HS-27A (cell line): Measurements from ENCODE around the gene ANXA7.
"Not testable (repeated sequence)": the region's sequence is repeated elsewhere in the genome, so short reads cannot be mapped to it uniquely, and the experiment has no call there.

Experiments used
- DNase-seq: peaks from one replicate; pipeline ENCODE4 v3.0.0-alpha.2; 2012; ENCODE audit warnings: low read depth, missing footprints

Gene ANXA7

DNA sequence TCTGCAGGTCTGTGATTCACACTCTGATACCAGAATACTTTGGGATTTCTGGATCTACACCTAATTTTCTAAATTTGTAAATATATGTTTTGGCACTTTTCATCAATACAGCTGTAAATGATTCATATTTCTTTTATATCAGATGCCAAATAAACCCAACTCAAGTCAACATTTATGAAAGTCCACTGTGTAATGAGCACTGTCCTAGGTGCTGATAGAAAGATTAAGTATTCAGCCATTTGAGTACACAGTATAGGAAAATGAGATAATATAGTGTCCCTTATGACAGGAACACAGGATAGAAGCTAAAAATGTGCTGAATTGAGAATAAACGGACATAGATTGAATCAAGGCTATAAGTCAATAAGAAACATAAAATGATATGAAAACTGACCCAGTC, 6.4 kb downstream of the ANXA7 start:
- no peak for DNase-seq

DNA sequence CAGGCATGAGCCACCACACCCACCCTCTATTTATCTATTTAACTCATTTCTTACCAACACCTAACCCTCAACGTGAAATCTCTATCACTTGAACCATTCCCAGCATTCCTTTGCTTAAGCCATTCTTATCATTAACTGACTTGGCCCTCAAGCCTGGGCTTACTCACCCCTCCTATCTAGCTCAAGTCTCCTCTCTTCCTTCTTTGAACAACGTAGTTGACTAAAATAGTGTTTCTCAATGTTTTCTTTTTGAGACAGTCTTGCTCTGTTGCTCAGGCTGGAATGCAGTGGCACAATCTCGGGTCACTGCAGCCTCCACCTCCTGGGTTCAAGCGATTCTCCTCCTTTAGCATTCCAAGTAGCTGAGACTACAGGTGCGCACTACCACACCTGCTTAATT, 7.0 kb downstream of the ANXA7 start:
- no peak for DNase-seq

DNA sequence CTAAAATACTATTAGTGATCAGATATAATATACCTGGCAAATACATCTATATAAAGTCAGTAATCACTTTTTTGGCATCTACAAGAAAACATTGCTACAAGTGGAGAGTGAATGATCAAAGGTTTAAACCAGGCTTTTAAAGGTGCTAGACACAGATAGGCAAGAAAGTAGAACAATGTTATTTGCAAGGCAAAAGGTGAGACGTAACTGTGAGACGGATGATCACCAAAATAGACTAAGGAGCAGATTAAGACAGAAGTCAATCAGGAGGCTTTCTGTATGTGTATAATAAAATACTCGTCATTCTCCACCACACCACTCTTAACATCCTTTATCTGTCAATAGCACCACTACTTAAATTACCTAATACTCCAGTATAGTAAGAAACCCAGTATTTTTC, 8.3 kb downstream of the ANXA7 start:
- no peak for DNase-seq

DNA sequence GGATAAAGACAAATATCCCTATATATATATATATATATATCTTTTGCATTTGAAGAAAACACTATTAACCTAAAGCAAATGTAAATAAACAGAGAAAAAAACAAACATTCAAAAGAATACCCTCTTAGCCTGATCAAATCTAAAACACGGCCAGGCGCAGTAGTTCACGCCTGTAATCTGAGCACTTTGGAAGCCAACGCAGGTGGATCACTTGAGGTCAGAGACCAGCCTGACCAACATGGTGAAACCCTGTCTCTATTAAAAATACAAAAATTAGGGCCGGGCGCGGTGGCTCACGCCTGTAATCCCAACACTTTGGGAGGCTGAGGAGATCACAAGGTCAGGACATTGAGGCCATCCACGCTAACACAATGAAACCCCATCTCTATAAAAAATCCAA, 9.2 kb downstream of the ANXA7 start:
- DNase-seq = no peak

DNA sequence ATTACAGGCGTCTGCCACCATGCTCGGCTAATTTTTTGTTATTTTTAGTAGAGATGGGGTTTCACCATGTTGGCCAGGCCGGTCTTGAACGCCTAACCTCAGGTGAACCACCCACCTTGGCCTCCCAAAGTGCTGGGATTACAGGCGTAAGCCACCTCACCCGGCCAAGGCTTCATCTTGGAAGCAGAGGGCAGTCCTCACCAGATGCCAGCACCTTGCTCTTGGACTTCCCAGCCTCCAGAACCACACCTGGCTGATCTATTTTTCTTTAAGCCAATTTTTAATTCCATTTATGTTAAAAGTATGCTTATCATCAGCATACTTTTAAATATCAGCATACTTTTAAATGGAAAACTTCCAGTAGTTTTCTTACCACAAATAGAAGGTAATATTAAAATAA, 12.2 kb downstream of the ANXA7 start:
- DNase-seq = no peak

DNA sequence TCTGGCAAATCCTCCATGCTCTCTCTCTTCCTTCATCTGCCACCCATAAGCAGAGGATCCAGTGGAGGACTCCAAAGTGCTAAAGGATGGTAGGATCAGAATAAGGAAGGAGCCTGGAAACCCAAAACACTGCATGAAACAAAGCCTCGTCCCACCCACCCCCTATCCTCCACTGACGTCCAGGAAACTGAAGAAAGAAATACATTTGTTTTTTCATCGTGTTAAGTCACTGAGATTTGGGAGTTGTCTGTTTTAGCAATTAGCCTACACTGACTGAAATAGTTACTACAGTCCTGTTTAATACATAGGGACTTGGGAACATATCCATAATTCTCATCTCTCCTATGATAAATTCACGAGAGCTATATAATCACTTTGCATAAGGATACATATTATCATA, 14.8 kb downstream of the ANXA7 start:
- DNase-seq = no peak

DNA sequence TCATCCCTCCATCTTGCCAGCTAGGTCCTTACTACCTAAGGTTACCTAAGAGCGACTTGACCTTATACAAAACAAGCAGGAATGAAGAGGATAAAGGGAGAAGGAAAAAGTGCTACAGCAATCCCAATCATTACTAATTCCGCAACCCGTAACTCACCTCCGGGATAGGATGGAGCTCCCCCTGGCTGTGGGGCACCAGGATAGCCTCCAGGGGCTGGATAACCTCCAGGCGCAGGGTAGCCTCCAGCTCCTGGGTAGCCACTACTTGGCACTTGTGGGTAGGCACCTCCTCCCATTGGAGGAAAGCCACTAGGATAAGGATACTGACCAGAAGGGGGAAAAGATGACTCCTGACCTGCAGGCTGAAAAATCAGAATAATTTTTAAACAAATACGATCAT, 15.8 kb downstream of the ANXA7 start:
- no peak for DNase-seq

DNA sequence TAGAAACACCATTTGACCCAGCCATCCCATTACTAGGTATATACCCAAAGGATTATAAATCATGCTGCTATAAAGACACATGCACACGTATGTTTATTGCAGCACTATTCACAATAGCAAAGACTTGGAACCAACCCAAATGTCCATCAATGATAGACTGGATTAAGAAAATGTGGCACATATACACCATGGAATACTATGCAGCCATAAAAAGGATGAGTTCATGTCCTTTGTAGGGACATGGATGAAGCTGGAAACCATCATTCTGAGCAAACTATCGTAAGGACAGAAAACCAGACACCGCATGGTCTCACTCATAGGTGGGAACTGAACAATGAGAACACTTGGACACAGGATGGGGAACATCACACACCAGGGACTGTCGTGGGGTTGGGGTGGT, 19.5 kb downstream of the ANXA7 start:
- DNase-seq = not testable (repeated sequence)

DNA sequence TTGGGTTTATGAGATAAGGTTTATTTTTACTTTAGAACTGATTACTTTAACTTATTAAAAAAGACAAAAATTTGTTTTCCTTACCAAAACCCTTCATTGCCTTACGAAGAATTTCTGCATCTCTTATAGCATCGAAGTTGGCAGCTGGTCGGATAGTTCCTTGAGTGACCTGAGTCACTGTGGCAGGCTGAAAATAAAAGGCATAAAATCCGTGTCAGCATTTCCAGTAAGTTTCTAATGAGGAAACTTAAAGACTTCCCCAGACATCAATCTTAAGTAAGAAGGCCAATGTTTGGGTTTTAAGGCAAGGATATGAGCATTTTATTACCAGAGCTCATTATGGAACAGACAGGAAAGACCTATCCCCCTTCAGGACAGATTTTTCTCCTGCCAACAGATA, 25.6 kb downstream of the ANXA7 start:
- DNase-seq = no peak

DNA sequence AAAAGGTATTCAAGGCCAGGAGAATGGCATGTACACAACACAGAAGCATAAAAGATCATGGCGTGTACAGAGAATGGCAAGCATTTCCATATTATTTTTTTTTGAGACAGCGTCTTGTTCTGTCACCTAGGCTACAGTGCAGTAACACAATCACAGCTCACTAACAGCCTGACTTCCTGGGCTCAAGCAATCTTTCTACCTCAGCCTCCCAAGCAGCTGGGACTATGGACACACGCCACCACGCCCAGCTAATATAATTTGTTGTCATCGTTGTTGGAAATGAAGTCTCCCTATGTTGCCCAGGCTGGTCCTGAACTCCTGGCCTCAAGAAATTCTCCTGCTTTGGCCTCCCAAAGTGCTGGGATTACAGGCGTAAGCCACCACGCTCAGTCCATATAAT, 27.3 kb downstream of the ANXA7 start:
- no peak for DNase-seq

DNA sequence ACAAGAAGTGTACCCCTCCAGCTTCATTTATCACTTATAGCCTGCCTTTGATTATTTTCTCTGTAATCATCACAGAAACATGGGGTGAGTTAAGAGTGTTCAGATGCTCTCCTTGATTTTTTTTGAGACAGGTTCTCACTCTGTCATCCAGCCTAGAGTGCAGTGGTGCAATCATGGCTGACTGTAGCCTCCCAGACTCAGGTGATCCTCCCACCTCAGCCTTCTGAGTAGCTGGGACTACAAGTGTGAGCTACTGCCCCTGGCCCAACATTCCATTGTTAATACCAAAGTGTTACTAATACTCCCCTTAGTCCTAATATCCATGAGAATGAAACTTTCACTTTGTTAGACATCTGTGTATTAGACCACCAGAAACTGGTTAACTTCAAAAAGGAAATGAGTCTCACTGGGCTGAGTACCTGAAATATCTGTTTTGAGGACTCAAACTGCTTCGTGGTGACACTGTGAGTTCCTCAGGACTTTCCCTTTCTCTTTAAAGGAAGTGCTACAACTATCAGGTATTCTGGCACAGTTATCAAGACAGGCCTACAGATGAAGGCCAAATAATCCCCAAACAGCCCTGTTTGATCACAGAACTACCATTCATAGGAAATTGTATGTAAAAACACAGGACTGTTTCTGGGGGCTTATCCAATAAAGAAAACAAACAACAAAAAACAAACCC, 34.7 kb downstream of the ANXA7 start:
- no peak for DNase-seq

DNA sequence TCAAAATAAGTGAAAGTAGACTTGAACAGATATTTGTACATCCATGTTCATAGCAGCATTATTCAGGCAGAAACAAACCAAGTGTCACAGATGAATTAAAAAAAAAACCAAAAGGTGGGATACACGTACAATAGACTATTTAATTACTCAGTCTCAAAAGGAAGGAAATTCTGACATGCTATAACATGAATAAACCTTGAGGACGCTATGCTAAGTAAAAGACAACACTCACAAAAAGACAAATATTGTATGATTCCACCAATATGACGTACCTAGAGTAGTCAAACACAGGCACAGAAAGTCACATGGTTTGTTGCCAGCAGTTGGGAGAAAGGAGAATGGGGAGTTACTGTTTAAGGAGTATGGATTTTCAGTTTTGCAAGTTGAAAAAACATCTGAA, 37.2 kb downstream of the ANXA7 start:
- no peak for DNase-seq

DNA sequence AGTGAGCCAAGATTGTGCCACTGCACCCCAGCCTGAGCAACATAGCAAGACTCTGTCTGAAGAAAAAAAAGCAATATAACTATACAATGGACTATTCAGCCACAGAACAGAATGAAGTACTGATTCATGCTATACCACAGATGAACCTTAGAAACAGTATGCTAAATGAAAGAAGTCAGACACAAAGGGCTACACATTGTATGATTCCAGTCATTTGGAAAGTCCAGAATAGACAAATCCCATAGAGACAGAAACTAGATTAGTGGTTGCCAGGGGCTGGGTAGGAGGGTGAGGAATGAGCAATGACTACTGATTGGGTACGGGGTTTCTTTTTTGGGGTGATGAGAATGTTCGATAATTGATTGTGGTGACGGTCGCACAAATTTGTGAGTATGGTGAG, 45.6 kb downstream of the ANXA7 start:
- DNase-seq = no peak

DNA sequence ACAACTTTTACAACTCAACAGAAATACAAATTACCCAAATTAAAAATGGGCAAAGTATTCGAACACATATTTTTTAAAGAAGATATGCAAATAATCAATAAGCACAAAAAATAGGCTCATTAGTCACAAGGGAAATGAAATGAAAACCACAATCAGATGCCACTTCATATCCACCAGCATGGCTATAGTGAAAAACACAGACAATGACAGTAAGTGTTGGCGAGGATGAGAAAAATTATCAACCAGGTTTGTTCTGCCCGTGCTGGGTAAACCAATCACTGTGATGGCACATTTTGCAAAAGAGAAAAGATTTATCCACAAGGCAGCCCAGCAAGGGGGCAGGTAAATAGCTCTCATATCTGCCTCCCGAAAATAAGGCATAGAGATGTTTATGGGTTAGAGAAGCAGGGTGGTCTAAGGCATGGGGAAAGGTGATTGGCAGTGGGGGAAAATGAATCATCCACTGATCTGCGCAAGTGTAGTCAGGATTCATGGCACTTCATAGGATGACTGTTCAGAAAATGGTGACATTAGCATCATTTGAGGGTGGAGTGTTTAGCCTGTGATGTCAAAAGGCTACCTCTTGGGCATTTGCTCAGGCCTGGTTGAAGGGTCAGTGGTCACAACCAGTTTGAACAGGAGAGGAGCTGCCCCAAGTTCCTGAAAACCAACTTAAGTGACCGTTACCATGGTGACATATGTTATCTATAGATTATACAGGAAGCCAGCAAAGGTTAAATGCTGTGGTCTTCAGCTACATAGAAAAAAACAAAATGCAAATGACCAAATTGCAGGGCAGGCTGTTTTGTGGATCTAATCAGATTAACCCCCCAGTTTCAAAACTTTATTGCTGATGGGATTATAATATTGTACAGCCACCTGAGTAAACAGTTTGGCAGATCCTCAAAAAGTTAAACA, 47.2 kb downstream of the ANXA7 start:
- DNase-seq = no peak

DNA sequence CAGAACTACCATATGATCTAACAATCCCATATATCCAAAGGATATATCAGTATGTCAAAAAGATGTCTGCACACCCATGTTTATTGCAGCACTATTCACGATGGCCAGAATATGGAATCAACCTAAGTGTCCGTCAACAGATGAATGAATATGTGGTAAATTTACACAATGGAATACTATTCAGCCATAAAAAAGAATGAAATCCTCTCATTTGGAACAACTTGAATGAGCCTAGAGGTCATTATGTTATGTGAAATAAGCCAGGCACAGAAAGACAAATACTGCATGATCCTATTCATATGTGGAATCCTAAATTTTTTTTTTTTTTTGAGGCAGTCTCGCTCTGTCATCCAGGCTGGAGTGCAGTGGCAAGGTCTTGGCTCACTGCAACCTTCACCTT, 48.9 kb downstream of the ANXA7 start:
- DNase-seq = no peak

DNA sequence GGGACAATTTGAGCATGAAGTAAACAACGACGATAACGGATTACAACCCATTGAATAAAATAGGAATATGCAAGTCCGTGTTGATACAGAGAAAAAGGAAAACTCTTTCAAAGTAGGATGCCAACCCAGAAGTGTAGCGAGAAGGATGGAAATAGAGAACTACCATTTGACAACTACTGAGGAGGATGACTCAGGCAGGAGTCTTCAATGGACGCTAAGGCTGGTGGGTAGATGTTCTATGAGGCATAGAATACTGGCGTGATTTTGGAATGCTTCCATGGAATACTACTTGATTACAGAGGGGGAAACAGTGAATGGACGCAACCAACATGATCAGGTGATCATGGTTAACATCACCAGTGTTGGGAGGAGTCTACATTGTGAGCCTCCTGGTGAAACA, 54.4 kb downstream of the ANXA7 start:
- no peak for DNase-seq

DNA sequence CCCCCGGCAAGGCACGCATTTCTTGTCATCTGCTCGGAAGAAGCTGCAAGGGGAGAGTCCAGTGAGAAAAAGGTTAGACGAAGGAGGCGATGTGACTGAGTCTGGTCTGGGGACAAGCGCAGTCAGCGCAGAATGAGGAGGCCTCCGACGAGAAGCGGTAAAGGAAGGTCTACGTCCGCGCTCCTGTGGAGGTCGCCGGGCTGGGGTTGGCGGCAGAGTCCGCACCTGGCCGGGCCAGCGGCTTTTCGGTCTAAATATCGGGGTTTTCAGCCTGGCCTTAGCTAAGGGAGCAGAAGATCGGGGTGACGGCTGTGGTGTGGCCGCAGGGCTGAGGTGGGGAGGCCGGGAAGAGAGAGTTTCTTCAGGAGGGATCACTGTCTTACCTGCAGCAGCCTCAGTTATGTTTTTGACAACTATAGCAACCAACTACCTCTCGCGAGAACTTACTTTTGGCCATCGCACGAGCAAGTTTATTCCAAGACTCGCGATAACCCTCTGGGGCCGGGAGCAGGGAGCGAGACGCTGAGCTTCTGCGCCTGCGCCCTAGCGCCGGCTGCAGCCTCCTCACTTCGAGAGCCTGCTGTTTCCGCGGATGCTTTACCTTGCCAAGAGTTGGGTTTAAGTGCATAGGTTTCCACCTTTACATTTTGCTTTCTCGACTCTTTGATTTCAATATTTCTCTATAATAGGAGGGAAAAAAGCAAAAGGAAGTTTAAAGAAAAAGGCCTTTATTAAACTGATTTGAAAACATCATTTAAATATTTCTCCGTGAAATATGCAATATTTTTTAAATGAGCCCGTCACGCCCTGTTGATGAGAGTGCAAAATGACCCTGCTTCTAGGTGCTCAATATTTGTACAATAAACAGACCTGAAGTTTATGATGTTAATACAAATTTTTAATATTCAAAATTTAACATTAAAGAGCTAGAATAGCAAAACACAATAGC, 55.3 kb downstream of the ANXA7 start, which contains the start of gene CFAP70:
TSS of gene CFAP70 (minus strand) at position 534 of the 949 bp plus-strand sequence. CDS start 4,068 bp downstream, outside the sequence.
- peak; percentile 40 for DNase-seq

DNA sequence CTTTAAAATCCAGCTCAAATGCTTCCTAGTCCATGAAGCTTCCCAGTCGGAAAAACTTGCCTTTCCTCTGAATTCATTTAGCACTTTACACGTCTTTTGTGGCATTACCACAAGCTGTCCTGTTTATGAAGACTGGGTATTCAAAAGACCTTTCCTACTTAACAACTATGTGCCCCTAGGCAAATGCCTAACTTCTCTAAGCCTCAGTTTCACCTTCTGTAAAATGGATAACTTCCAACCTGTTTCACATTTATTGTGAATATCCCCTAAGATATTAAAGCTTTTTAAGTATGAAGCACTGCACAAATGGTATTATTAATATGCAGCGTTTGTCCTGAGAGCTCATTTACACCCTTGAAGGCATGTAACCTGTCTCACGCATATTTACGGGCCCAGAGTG, 56.0 kb downstream of the ANXA7 start:
- no peak for DNase-seq

DNA sequence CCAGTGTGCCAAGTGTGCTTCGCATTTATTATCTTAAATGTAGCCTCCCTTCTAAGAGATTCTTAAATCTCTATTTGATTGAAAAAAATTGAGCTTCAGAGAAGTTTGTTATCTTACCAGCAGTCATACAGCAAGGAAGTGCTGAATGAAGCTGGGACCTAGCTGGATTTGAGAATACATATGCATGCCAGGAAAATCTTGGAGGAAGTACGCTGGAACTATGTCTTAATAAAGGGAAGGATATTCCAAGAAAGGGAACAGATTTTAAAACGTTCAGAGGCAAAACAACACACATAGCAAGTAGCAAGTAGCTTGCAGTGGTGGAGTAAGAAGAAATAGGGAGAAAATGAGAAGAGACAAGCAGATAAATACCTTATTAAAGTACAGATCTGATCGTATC, 56.7 kb downstream of the ANXA7 start:
- no peak for DNase-seq

DNA sequence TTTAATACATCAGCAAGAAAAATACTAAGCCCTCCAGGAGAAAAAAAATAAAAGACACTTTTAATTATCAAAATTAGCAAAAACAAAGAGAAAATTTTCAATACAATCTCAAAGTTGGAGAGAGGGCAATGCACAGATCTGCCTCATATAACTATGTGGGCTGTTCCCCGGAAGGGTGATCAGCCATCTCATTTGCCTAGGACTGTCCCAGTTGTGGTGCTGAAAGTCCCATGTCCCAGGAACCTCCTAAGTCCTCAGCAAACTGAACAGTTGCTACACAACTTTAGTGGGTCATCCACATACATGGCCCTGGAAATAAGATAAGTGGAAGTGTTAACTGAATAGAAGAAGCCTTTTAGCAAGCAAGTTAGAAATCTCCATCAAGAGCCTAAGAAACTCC, 69.6 kb downstream of the ANXA7 start:
- no peak for DNase-seq

DNA sequence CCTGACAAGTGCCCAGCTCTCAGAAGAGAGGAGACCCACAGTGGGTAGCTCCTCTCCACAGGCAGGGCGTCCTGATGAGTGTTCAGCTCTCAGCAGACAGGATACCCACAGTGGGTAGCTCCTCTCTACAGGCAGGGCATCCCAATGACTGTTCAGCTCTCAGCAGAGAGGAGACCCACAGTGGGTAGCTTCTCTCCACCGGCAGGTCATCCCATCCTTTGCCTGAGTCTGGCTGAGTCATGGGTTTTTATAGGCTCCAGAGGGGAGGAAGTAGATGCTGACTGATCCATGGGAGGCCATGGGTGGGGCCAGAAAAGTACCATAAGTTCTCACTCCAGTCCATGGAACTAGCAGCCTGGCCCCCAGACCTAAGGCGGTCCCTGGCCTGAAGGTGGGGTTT, 73.7 kb downstream of the ANXA7 start:
- no peak for DNase-seq

DNA sequence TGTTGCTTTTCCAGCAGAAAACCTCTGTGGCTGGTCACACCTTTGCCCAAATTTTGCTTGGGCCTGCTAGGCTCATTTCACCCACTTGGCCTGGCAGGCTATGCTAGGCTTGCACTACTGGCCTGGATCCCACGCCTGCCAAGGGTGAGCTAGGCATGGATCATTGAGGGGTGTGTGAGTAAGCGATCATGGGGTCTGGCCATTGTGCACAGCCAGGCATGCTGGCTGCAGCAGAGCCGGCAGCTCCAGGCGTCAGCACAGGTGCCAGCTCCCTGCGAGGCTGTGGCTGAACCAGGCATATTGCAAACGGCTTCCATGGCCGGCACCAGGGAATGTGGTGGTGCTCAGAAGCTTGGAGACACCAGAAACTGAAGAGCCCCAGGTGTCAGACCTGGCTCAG, 74.4 kb downstream of the ANXA7 start:
- DNase-seq = no peak
